SK-N-DZ (cell line): Measurements from ENCODE around the gene EGFR.
A peak's percentile ranks its signal among the peaks of the same experiment; 100 is the strongest.

Experiments
- DNase-seq: peaks from one replicate; pipeline ENCODE4 v3.0.0-alpha.2; 2015; ENCODE audit warnings: low spot score

Gene EGFR

DNA sequence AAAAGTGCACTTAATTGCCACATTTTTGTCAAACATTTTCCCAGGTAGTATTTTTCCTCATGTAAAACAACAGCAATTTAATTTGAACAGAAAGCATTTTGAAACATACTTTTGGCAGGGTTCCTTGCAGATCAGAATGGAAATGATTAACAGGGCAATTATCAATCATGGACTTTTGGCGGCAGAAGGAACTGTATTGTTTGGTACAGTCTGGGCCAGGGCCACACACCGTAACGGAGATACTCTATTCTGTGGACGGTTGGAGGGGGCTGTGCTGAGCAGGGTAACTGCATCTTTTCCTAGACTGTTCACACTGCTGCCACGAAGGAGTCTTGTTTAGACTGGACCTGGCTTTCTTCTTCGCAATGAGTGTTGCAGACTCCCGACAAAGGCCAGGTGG, 62.3 kb downstream of the EGFR start:
- peak; percentile 35 for DNase-seq

DNA sequence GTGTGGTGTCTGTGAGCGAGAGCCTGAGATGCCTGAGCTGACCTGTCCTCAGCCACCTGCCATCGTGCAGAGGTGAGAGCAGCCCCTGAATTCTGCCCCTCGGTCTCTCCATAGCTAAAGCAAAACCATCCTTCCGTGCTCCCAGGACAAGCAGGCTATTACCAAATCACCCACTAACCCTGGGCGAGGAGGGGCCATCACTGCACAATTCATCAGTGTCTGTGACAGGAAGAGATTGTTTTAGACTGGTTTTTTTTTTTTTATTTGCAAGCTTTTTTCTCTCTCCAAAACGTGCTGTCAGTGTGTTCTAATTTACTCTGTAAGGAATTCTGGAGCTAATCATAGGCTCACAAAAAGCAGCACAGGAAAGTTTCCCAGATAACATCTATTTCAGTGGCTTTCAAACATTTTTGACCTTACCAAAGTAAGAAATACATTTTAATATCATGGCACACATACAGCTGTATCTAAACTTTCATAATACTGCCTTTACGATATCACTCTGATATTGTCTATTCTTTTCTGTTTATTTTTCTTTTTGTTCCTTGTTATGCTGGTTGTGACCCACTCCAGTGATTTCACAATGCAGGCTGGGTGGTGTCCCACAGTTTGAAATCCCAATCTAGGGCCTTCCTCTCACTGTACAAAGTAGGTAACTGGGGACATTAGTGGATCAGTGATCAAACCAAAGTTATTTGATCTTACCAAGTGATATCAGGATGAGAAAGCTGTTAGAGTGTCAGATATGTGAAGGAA, 62.8 kb downstream of the EGFR start:
- no peak for DNase-seq

DNA sequence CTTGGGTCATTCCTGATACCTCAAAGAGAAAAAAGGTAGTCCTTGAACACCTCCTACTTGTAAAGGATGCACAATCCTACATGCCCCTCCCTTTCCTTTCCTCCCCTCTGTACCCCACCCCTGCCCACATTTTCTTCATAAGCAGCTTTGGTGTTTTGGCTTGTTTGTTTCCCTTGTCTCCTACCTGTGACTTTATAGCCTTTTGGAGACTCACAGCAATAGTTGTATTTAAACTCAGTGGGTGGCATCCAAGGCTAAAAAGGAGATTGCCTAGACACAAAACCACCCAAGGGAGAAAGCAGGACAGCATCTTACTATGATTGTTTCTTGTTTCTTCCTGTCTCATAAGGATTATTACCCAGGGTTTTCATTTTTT, 63.4 kb downstream of the EGFR start:
- DNase-seq = no peak

DNA sequence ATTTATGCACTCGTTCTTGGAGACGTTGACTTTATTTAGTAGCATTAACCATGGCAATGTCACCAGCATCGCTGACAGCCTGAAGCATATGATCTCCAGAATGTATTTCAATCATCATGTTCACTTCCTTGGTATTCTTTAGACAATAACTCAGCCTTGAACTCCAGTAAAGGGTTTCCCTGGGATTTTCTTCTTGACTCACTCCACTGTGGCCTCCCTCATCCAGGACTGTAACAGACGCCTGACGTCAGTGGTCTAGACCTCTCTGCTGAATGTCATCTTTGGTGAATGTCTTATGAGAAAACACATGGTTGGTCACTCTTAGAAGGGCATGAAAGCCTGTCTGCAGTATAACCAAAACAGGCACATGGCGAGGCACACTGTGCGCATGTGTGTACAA, 64.4 kb downstream of the EGFR start:
- no peak for DNase-seq

DNA sequence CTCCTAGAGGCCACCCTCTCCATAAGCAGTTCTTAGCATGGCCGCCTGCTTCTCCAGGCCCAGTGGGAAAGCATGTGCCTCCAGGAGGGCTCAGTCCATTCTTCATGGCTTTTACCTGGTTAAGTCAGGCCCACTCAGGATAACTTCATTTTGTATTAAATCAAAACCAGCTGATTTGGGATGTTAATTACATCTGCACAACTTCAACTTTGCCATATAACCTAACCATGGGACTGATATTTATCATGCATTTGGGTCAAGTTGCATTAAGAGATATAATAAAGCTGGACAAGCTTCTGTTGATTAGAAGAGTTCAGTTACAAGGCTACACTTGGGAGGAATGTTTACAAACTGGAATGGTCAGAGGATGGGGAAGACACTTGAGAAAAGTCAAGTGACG, 65.5 kb downstream of the EGFR start:
- DNase-seq = peak; percentile 85

DNA sequence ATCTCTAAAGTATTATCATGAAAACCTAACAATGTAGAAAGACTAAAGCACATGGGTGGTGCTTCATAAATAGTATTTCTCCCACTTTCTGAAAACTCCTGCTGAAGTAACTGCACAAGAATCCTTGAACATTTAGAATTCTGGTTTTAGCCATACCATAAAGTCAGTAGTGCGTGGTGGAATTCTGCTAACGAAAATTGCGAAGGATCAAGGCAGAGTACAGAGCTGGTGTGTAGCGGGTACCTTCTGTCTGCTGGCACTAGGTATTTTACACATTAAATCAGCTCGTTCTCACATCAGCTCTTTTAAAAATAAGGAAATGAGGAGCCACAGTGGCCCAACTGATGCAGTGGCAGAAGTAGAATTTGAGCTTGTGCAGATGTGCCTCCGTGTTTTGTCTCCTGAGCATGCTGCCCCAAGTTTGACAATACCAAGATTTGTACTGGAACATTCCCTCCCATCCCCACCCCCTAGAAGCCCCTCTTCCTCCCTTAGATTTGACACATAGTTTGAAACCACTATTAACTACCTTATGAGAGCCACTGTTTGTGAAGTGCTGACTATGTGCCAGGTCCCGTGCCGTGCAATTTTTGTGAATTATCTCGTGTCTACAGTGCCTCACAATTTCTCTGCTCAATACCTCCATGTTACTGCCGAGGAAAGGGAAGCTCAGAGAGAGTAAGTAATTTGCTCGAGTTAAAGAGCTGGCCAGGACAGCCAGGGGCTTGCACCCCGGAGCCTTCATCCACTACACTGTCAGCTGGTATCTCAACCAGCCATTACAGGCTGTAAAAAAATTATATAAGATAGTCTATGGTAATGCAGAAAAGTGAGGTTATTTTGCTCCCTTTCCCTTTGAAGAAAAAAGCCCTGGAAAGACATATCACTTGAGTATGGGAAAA, 66.9 kb downstream of the EGFR start:
- DNase-seq = no peak

DNA sequence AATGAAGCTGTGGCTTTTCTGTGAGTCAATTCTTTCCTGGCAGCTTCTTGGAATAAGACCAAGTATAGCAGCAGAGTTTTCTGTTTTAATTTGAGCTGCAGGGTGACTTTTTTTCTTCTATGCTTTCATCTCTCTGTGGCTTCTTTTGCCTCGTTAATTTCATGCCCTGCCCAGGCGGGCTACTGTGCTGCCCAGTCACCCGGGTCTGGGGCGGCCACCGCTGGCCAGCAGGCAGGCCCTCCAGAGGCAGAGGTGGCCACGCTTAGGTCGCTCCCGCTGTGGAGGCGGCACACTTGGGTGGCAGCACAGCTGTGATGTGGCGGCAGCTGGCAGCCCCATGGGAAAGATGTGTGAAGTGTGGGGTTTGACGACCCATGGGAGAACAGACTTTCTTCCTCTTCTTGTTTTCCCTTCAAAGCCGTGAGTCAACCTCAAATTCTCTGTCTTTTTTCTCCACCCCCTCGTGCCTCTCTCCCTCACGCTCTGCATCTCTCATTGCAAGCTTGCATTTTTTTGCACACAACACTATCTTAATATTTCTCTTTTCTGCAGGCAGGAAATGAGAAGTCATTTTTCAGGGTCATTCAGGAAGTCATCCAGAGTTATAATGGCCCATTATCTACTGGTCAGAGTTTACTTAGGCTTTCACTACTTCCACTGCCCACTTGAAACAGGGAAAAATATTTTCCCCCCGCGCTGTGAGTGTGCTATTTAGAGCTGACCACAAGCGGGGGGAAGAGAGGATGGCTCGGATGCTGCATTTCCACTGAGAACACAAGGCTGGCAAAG, 67.8 kb downstream of the EGFR start:
- DNase-seq = no peak

DNA sequence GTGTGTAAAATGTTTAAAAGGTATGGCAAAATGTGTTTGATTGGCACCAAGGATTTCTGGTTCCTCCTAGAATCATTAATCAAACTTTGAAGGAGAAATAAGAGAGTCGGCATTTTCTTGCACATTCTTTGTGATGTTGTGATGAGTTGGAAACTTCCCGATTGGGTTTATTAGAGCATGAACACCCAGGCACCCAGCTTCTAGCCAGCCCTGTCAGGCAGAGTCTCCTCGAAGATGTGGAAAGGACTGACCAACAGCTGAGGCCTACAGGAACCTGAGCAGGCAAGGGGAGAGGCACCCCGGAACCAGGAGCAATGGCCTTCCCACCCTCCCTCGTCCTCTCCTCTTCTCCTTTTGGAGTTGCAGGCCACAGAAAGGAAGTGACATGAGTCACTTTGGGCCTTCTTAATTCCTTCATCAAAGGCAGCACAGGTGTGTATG, 68.7 kb downstream of the EGFR start:
- DNase-seq = no peak

DNA sequence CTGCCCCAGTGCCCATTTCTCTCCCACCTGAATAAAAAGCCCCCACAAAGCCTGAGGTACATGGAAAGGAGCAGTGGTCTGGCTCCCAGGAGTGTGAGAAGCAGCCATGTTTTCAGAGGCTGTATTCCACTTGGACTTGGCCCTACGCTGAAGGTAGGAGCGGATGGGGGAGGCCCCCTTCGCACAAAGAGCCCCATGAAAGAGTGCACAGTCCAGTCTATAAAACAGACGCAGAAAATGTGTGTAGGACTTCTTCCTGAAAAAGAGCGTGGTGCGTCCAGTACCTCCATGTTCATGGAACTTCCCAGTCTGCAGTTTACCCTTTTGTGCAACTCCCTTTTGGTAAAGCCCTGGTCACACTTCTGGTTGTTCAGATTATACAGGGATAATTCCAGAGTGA, 69.3 kb downstream of the EGFR start:
- no peak for DNase-seq

DNA sequence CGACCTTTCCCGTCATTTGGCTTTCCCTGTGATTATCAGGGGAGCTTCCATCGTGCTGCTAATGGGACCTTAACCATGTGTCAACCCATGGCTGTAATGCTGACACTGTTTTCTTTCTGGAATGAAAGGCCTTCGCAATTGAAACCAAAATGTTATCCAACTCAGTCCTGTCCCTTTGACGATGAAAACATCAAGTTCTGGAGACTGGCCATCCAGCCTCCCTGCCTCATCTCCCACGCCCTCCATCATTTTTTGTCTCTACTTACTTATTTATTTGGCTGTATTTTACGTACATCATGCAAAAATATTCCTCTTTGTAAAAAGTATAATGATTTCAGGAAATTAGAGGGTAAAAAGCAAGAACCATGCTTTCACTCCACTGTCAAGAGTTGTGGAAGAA, 69.8 kb downstream of the EGFR start:
- no peak for DNase-seq

DNA sequence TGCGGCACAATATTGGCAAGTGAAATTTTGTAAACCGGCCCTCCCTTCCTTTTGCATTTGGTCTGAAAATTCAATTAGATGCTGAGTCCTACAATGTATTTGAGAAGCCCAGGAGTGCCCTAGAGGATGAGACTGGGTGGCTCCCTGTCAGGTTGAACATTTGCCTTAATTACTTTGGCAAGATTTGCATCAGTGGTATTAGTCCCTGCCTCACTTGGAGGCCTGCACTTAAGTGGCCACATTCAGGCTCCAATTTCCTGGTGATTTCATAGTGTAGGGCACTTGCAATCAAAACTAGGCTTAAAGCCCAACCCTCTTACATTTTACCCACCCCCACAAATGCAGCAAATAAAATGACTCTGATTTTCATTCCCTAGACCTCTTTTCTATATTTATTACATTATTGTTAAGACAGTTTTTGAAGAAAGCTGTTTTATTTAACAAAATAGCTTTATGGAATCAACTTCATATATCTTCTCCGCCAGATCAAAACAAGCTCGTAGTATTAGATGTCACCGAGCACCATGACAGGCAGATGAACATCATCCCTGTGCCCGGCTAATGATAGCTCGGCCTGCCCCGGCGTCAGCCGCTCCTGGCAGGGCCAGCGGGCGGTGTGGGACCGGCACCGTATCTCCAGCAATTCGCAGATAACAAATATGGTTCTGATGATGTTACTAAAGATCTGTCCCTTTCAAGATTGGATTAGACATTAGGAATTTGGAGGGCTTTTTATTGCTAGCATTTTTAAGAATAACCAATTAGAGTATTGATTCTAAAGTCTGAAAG, 73.6 kb downstream of the EGFR start:
- peak; percentile 55 for DNase-seq

DNA sequence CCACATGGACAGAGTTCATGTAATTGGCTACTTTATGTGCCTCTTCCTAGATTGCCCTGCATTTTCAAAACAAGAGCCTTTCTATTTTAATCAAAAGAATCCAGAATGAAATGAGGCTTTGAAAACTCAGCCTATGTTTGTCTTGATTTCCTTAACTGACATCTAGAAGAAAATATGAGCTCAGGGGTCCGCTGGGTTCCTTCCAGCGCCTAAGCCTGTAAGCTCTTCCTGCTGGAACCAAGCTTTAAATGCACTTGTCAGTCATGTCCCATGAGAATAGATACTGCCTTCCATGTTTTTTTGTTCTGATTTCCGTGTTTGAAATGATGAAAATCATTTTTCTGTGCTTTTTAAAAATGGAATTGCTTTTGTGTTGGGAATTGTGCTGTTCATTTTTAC, 74.2 kb downstream of the EGFR start:
- DNase-seq = no peak

DNA sequence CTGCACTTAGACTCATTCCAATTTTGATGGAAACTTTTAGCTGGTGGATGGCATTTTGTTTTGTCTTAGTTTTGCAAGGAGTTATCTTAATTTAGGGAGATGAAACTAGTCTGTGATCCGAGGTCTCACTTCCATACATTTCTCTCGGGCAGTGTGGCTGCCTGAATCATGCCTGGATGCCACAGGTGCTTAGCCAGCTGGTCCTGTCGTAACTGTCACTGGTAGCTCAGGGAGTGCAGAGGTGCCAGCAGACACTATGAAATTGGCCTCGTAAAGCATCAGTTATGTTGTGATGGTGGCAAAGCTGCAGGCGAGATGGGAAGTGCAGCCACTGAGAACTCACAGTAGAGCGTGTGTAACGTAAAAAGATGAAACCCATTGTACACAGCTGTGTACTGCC, 74.9 kb downstream of the EGFR start:
- DNase-seq = no peak

DNA sequence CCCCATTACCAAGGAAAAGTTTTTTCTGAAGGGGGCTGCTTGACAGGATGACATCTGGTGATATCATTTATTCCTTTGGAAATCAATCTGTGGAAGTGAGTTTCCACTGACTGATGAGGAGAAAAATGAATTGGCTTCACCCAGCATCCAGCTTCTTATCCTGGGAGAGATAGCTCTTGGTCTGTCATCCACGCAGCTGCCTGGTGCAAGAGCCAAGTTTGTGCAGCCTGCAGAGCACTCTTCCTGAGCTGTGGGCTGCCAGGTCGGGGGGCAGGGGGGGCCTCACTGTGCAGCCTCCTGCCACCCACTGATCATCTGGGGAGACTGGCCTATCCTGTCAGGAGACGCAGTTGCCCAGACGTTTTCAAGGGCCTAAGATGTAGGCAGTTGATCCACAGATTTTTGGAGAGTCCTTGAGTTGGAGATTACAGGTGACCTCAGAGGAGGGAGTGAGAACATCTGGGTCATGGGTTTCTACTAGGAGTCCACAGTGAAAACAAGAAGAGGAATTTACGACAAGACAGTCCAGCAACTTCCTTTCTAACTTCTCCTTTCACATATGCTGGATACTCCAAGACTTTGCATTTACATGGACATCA, 75.4 kb downstream of the EGFR start:
- no peak for DNase-seq

DNA sequence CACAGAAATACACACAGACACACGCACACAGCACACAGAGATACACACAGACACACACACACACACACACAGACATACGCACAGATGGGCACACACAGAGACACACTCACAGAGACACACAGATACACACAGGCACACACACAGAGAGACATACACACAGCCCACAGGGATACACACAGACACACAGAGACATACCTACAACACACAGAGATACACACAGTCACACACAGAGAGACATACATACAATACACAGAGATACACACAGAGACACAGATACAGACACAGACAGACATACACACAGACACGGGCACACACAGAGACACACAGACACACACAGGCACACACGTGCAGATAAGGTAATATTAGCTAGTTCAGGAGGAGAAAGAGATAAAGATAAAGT, 76.9 kb downstream of the EGFR start:
- DNase-seq = no peak

DNA sequence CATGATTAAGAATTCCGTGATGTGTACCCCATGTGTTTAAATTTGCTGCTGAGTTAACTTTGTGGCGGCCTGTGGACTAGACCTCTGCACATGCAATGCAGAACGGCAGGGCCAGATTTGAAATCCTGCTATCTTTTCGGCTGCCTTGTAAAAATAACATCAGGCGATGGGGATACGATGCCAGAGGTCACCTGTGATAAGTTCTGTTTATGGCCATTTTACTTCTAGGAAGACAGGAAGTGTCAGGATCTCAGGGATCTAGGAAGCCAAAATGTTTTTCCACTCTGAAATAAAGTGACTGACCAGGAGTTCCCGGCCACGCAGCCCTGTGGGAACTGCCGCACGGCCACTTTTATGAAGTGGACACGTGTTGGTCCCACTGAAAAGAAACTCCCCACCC, 77.5 kb downstream of the EGFR start:
- DNase-seq = no peak

DNA sequence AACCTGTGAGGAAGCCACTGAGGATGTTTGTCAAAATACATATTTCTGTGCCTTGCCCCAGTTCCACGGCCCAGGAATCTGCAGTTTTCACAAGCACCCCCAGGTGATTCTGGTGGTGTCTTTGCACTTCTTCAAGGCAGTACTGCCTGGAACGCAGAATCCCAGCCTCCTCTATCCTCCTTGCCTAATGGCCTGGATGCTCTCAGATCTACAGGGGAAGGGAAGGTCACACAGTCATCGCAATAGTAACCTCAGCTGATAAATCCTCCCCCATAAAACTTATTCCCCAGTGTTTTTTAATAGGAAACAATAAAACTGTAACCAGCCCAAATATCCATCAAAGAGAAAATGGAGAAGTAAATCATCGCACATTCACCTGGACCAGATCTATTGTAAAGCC, 78.3 kb downstream of the EGFR start:
- DNase-seq = no peak

DNA sequence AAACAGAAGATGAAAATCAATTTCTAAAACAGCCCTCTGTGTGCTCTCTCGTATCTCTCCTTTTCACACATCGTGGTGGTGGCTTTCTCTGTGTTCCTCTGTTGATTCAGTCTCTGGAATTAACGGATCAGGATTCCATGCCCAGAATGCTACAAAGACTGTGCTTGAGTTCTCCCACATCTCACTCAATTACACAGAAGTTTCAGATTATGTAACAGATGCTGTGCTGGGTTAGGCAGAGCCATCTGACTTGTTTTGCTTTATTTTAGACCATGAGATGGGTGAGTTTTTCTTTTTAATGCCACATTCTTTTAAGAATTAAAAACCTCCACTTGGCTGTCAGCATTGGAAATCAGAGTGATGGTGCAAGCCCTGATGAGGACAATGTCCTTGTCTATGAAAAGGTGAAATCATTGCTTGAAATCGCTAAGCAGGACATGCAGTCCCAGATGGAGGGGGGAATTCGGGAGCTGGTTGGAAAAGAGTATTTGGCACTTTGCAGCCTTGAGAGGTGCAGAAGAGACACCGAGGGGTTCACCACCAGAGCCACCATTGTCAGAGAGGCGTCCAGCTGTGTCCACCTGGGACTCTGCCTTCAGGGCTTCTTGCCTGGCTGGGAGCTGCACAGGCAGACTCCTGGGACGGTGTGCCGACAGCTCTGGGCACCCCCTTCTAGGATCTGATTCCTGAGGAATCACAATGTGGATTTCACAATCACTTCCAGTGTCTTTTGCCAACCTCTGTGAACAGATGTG, 80.4 kb downstream of the EGFR start:
- no peak for DNase-seq

DNA sequence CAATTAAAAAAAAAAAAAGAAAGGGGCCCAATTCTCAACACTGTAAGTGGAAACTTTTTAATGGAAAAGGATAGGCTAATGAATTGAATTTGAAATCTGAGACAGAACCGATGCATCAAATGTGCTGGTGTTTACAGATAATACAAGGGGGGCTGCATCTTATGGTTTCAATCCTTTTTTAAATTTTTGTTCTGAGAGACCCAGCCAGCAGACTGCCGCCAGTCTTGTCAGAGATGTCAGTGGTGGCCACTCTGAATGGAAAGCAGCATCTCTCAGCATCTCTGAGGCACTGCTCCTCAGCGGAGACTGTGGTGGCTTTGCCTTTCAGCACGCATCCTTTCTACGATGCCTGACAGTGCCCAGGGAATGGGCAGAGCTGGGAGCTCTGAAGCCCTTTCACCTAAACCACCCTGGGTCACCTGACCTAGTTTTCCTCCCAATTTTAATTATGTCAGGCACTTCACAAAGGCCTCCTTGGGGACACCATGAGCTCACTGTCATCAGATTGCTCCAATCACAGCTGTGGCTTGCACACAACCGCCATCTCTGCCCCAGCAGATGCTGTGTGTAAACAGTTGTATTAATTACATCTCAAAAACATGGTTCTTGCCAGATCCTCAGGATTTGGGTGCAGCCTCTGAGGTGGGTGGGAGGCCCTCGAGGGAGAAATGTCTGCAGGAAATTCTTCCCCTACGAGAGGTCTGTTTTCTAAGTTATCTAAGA, 81.2 kb downstream of the EGFR start:
- DNase-seq = no peak
